ENCODE measurements around the gene TMEM176B.

The TMEM176B gene

DNA sequence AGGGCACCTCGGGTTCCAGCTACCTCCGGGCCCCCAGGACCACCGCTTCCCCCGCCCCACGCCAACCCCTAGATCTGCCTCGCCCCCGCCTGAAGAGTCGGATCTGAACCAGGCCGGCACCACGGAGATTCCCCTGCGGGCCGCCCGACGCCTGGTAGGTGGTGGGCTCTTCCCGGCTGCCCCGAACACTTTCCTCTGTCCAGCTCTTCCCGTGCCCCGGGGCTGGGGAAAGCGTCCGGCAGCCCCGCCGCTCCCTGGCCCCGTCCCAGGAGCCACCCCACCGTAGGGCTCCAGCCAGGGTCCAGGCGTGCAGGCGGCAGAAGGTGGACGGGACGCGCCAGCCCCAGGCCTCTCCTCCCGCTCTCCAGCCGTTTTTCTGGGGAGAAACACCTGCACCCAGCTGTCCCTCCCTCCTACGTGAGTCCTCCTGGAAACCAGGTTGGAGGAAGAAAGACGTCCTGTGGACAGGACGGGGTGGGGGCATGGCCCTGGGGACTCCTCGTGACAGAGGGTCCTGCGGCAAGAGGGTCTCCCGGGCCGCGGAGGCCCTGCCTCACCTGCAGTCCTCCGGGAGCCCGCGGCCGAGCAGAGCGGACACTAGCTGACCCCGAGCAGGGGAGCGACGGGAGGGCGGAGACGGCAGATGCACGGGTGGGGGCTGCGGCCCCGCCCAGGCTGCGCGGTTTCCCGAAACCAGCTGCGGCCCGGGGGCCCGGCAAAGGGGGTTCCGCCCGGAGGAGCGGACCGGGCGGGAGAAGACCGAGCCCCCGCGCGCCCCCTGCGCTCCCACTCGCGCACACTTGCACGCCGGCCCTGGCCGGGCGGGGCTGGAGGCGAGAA is at the start of gene TMEM176B:
Gene TMEM176B, minus strand, starts transcription at position 624 of the 840 bp plus-strand sequence. CDS start 3,795 bp downstream, outside the sequence.
- DNase-seq (ENCODE audit: low spot score) = no peak

DNA sequence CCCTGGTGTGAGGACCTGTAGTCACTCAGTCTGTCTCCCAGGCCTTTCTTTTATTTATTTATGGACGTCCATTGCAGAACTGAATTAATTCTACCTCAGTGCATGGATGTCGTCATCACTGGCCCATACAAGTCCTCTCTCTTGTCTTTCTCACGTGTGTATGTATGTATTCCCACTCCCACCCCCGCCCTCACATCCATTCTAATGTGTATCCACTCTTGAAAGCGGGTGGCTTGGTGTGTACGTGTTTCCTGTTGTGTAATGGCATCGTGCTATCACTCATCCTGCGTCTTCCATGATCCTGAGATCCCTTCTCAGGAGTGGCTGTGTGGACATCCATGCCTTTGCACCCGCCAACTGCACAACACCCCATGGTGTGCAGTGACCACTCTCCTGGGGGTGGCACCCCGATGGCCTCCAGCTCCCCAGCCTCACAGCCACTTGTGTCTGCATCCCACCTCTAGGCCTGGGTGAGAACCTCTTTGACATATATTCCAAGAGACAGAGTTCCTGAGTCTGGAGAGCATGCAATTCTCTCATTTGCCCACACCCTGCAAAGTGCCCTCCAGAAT is 49.1 kb upstream of the TMEM176B start:
- no peak for DNase-seq (ENCODE audit: low spot score)

DNA sequence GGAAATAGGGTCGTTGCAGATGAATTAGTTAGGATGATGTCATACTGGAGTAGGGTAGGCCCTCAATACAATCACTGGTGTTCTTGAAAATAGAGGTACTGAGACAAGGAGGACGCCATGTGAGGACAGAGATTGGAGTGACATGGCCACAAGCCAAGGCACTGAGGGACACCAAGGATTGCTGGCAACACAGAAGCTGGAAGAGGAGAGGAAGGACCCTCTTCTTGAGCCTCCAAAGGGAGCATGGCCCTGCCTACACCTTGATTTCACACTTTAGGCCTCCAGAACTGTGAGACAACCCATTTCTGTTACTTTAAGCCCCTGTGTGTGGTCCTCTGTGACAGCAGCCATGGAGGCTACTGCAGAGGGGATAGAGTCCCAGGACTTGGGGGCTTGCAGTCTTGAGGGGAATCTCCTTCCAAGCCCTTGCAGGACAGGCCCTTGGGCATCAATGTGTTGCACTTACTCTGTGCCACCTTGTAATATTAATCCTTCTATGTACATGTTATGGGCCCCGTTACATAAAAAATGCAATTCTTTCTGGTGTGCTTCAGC is 48.5 kb upstream of the TMEM176B start:
- DNase-seq (ENCODE audit: low spot score) = no peak

- DNase-seq (ENCODE audit: low spot score) = no peak
Observed at GRCh38 chr7:150848111-150848510, 47.9 kb upstream of the TMEM176B start.

- DNase-seq (ENCODE audit: low spot score) = no peak
Observed at GRCh38 chr7:150847536-150847935, 47.4 kb upstream of the TMEM176B start.

DNA sequence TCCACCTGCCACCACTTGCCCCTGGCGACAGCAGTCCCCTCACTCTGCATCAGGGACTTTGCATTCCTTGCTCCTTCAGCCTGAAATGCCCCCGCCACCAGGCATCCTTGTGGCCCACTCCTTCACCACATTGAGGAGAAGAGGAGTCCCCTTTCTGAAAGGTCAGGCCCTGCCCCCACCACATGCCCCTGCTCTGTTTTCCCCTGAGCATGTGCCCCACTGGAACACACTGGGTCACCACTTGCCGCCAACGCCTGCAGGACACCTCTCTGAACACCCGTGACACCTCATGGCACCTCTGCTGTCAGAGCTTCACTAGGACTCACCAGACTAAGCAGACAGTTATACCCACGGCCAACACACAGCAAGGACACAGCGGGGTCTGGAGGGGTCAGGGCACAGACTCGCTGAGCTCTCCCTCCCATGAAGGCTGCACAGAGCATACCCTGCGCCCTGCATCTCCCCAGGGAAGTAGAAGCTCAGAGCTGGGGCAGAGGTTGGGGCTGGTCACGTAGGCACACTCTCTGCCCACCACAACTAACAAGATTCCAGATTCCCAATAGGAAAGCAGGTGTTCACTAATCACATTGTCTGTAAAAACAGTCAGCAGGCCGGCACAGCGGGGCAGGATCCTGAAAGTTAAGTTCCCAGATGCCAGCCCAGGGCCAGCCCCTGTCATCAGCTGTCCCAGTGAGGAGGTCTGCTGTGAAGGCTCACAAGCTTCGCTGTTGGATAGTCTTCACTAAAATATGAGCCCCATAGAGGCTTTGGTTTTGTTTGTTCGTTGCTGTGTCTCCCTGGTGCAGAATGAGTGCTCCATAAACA is 46.3 kb upstream of the TMEM176B start:
- no peak for DNase-seq (ENCODE audit: low spot score)

DNA sequence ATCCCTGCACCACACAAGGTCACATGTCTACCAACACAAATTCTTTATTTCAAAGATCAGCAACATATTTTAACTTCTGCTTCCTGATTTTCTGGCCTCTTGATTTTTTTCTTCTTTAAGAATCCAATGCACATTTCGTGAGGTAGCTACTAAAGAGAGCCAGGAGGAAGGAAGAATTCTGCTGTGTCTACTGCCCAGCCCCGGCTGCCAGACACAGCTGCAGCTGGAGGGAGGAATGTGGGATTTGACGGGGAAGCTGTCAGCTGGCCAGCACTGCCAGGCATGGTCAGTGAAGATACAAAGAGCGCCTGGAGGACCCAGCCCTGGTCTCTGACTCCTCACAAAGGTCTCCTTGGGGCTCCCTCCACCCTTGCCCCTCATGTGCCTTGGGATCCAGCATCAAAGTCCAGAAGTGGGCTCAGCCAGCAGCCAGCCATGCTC is 45.3 kb upstream of the TMEM176B start:
- DNase-seq (ENCODE audit: low spot score) = no peak

- no peak for DNase-seq (ENCODE audit: low spot score)
Observed at GRCh38 chr7:150842716-150843115, 42.6 kb upstream of the TMEM176B start.

DNA sequence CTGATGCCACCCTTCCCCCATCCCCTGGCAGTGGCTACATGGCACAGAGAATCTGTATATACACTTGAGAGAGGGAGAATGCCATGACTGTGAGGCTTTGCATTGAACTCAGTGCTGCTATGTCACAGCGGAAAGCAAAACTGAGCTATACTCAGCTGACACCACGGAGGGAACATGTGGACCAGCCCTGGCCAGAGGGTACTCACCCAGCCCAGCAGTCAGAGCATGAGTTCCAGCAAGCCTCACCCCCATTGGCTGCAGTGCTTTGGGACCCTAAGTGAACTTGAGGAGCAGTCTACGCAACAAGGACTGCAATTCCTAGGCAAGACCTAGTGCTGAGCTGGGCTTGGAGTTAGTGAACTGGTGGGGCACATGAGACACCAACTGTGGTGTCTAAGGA is 41.9 kb upstream of the TMEM176B start:
- DNase-seq (ENCODE audit: low spot score) = no peak

DNA sequence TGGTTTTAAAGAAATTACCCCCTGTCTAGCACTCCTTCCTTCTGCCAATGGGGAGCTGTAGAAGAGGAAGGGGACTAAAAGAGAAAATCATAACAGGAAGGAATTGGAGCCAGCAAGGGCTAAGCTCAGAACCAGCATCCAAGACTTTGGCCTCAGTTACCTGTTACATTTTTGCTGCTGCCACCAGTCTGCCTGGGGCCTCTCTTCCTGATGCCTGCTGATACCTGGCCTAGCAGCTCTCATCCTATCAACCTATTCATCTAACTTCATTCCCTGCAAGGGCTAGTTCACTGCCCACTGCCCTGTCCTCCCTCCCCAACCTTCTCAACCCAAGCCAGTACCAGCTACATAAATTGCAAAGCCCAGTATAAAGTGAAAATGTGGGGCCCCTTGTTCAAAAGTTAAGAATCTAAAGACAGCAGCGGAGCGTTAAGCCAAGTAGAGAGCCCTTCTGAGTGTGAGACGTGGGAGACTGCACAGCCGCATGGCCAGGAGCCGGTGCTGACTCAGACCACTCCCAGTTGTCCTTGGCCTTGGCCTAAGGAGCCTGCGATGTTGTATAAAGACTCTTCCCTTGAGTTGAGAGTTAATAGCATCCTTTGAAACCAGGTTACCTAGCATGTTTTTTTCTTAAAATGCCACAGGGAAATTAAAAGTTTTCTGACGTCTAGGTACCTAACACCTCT is 38.9 kb upstream of the TMEM176B start:
- no peak for DNase-seq (ENCODE audit: low spot score)

DNA sequence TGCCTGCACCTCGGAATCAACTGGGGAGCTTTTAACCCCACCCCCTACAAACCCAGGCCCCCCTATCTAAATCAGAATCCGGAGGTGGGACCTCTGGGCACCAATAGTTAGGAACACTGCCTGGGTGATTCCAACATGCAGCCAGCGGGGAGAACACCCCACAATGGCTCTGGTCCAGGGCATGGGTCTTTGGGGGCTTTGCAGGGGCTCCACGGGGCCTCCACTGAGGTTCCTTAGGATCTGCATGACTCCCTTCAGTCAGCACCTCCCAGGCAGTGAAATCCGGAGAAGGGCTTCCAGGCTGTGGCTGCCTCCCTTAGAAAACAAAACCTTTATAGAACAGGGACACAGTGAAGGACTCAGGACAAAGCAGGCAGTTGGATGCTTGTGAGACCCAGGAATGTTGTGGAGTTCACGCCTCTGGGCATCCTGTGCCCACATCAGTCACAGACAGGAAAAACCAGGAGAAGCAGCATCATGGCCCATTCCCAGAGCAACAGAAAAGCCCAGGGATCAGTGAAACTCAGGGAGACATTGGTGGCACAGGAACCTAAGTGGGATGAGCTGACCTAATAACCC is 35.6 kb upstream of the TMEM176B start:
- no peak for DNase-seq (ENCODE audit: low spot score)

DNA sequence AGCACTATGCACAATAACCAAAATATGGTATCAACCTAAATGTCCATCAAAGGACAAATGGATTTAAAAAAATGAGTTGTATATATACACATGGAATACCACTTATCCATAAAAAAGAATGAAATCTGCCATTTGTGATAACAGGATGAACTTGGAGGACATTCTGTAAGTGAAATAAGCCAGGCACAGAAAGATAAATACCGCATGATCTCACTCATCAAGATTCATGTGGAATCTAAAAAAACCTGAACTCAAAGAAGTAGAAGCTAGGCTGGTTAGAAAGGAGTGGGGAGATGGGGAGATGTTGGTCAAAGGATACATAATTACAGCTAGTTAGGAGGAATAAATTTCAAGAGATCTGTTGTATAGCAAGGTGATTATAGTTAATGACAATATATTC is 34.9 kb upstream of the TMEM176B start:
- no peak for DNase-seq (ENCODE audit: low spot score)

DNA sequence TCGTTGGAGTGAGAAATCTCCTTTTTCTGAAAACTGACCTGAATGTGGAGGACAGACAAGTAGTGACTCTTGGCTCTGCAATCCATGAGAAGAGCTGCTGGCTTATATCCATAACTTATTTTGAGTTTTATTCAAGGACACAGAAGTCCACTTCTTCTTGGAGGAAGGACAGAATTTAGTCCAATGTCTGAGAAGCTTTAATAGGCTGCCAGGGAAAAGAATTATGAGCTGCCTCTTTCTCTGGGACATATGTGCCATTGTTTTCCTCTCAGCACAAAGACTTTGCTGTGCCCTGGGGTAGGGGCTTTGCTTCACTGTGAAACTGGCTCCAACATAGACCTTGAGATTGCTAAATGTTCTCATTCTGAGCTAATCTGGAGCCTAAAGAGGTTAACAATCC is 31.7 kb upstream of the TMEM176B start:
- peak; percentile 23 for DNase-seq (ENCODE audit: low spot score)

DNA sequence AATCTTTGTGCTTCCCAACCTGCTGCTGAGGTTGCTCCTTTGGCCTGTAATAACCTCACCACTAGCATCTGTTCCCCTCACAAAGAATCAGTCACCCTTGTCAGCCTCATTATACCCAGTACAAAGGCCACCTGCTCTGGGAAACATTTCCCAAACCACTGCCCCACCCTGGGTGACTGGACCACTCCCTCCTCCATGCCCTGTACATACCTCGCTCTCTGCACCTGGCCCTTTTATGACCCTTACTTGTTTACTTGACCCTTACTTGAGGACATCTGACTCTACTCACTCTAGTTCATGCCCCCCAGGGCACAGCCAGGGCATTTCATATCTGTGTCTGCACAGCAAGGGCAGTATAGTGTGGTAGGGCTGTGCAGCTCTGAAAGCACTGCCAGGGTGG is 30.8 kb upstream of the TMEM176B start:
- no peak for DNase-seq (ENCODE audit: low spot score)

GRCh38 chr7:150829426-150829825 is 29.3 kb upstream of the TMEM176B start:
- DNase-seq (ENCODE audit: low spot score) = no peak

GRCh38 chr7:150828384-150828783 is 28.2 kb upstream of the TMEM176B start:
- no peak for DNase-seq (ENCODE audit: low spot score)

DNA sequence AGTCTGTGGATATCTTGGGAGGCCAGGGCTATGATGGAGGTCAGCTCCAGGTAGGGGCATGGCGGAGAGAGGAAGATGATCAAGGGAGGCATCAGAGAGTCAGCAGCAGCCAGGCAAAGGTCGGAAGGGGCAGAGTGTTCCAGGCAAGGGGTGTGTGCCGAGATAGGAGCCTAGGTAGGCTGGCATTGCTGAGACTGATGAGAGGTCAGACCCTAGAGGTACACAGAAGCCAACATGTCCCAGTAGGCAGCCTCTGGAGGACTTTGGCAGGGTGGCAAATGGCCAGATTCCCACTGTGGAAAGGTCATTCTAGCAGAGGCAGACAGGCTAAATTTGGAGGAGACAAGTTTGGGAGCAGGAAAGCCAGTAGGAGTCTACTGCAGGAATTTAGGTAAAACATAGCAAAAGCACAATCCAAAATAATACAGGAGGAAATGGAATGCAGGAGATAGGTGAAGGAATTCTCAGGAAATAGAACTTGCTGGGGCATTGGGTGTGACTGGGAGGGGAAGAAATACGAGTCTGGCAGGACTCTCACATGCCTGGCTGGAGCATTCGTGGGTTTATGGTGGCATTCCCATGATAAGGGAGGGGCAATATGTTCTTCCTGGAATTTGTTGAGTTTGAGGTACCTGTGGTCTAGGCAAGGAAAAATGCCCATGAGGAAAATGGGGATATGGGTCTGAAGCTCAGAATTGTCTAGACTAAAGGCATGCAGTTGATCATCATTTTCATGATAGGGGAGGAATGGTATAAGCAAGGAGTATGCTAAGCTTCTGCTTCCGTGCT is 26.1 kb upstream of the TMEM176B start:
- no peak for DNase-seq (ENCODE audit: low spot score)

DNA sequence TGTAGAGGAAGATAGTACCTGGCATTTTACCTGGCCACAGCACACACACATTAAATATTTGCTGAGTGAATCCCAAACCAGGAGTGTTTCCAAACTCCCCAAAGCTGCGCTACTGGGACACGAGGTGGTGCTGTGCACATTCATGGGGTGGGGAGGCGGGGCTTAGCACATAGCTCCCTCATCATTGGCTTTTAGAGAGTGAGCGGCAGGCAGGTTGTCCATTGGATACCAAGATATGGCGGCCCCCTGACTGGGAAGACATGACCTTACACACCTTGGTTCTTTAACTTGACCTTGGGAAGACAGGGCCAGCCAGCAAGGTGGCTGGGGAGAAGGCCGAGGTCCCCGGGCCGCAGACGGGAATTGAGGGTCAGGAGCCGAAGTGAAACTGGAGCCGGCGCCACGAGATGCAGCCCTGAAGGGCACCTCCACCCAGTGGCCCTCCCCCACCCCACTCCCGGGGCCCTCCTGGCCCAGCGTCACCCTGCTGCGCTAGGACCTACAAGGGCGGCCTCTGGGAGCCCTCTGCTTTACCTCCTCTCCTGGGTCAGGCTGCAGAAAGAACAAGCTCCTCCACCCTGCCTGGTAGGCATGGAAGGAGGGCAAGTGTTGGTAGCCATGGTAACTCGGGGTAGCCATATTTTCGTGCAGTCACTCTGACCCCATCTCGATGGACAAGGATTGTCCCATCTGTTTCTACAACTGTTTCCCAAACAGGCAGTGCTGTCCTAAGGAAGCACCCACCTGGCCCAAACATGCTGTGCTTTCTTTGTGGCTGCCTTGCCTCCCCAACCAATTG is 24.4 kb upstream of the TMEM176B start:
- DNase-seq (ENCODE audit: low spot score) = peak; percentile 55

DNA sequence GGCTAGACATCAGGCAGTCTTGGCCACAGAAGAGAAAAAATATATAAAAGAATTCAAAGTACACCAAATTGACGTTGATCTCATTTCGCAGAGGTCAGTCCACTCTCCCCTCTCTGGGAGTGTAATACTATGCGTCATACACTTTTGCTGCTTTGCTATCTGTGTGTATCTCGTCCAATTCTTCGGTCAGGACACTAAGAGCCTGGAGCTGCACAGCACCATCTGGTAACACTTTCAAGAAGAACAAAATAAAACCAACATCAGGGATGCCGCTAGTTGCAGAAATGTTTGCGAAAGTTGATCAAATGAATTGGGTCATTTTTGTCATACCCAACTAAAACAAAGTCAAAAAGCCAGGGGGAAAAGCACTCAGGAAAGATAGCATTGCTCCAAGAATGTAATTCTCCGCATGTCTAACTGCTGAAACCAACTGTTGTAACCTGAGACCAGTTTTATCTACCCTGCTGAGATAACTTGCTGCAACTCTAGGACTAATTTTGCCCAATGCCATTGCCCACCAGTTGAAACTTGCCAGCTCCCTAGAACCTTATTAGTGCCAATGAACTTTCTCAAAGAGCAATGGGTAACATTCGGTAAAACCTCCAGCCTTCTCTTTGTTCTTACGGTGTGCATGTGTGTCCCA is 23.4 kb upstream of the TMEM176B start:
- no peak for DNase-seq (ENCODE audit: low spot score)

Data from COLO829 (cell line).